Astrocyte (in vitro differentiated cells and primary cell): Measurements from ENCODE around the gene TCIRG1. TPM values are rescaled to one million over a fixed set of nuclear protein-coding genes. Genes with fewer than 3 reads are reported as not detected.

Experiments
- DNase-seq: peaks from one replicate; pipeline ENCODE4 v3.0.0-alpha.2; 2010; ENCODE audit warnings: low read depth
- FAIRE-seq: peaks from 2 replicates; lab custom pipeline; 2011; peaks lifted over from hg19 to GRCh38; lab: Jason Lieb, UNC
- H2AFZ ChIP-seq: 2 replicates; pipeline ENCODE4 v1.6.0; 2012; ENCODE audit warnings: low read depth, low read length, inconsistent platforms
- H3K27ac ChIP-seq: 2 replicates; pipeline ENCODE4 v1.5.1; 2011; ENCODE audit warnings: low read depth, low read length, inconsistent platforms
- H3K27me3 ChIP-seq: 2 replicates; pipeline ENCODE4 v1.6.0; 2011; ENCODE audit warnings: low read length, inconsistent platforms; ENCODE audit not compliant: insufficient read depth
- H3K36me3 ChIP-seq: 2 replicates; pipeline ENCODE4 v1.5.1; 2011; ENCODE audit warnings: low read length, inconsistent platforms; ENCODE audit not compliant: insufficient read depth
- H3K4me1 ChIP-seq: 2 replicates; pipeline ENCODE4 v1.5.1; 2011; ENCODE audit warnings: low read length, inconsistent platforms; ENCODE audit not compliant: insufficient read depth
- H3K4me2 ChIP-seq: 2 replicates; pipeline ENCODE4 v1.6.0; 2012; ENCODE audit warnings: low read length, inconsistent platforms
- H3K4me3 ChIP-seq: 2 replicates; pipeline ENCODE4 v1.5.1; 2011; ENCODE audit warnings: low read depth, mild to moderate bottlenecking, low read length, inconsistent platforms; ENCODE audit not compliant: insufficient read depth
- H3K79me2 ChIP-seq: 2 replicates; pipeline ENCODE4 v1.6.0; 2012; ENCODE audit warnings: mild to moderate bottlenecking, low read length, inconsistent platforms; ENCODE audit not compliant: insufficient read depth
- H3K9ac ChIP-seq: 2 replicates; pipeline ENCODE4 v1.6.0; 2012; ENCODE audit warnings: mild to moderate bottlenecking, low read length, inconsistent platforms
- H3K9me3 ChIP-seq: 2 replicates; pipeline ENCODE4 v1.5.1; 2012; ENCODE audit warnings: low read depth, mild to moderate bottlenecking, low read length, inconsistent platforms; ENCODE audit not compliant: insufficient read depth
- H4K20me1 ChIP-seq: 2 replicates; pipeline ENCODE4 v1.6.0; 2012; ENCODE audit warnings: low read length, inconsistent platforms; ENCODE audit not compliant: insufficient read depth
- H3K27ac Mint-ChIP-seq: one replicate; pipeline ENCODE4 v1.8.0; 2021; ENCODE audit warnings: mild to moderate bottlenecking, mixed read lengths; ENCODE audit not compliant: unreplicated experiment
- H3K27me3 Mint-ChIP-seq: one replicate; pipeline ENCODE4 v1.8.0; 2021; ENCODE audit warnings: low read depth, mixed read lengths; ENCODE audit not compliant: unreplicated experiment
- H3K36me3 Mint-ChIP-seq: one replicate; pipeline ENCODE4 v1.8.0; 2021; ENCODE audit warnings: low read depth, mixed read lengths; ENCODE audit not compliant: unreplicated experiment
- H3K4me1 Mint-ChIP-seq: one replicate; pipeline ENCODE4 v1.8.0; 2021; ENCODE audit warnings: low read depth, mixed read lengths; ENCODE audit not compliant: unreplicated experiment
- H3K4me3 Mint-ChIP-seq: one replicate; pipeline ENCODE4 v1.8.0; 2021; ENCODE audit warnings: mild to moderate bottlenecking, moderate library complexity, mixed read lengths; ENCODE audit not compliant: unreplicated experiment
- H3K9me3 Mint-ChIP-seq: one replicate; pipeline ENCODE4 v1.8.0; 2021; ENCODE audit warnings: mild to moderate bottlenecking, mixed read lengths; ENCODE audit not compliant: unreplicated experiment
- CTCF ChIP-seq: IDR thresholded peaks from 2 replicates; pipeline ENCODE4 v1.5.1; 2011; ENCODE audit warnings: low read depth, mild to moderate bottlenecking, inconsistent platforms, low read length, moderate library complexity; ENCODE audit not compliant: insufficient read depth
- EZH2 ChIP-seq: IDR thresholded peaks from 2 replicates; pipeline ENCODE4 v1.6.1; 2012; ENCODE audit warnings: mild to moderate bottlenecking, low read length, inconsistent platforms; ENCODE audit not compliant: insufficient read depth
- total RNA-seq: library from RNA; stranded (reverse); gene quantifications from 2 replicates; pipeline ENCODE4 v1.2.1, GENCODE V29; 2021

TCIRG1 gene
- total RNA-seq, 1 donor from 2014 or later = 55.1 TPM

GRCh38 chr11:68006606-68007166 lies 32.1 kb upstream of the TCIRG1 start:
- no peaks in the 10 kb centered on the region for H3K9me3 Mint-ChIP-seq
- Histone ChIP-seq H4K20me1 (no peaks in the 10 kb centered on the region), H3K27ac (no peak overlapping the region), H3K9ac (no peak overlapping the region), H3K79me2 (peaks cover 5% of the 10 kb centered on the region), H3K4me2 (no peak overlapping the region), H3K4me3 (no peak overlapping the region), H3K4me1 (peaks cover 26% of the 10 kb centered on the region), H3K36me3 (no peaks in the 10 kb centered on the region), H3K9me3 (no peaks in the 10 kb centered on the region), H2AFZ (no peak overlapping the region), H3K27me3 (no peaks in the 10 kb centered on the region)
- H3K27ac Mint-ChIP-seq = no peak overlapping the region
- H3K36me3 Mint-ChIP-seq = peaks cover 4% of the 10 kb centered on the region
- peaks cover 10% of the 10 kb centered on the region for H3K4me1 Mint-ChIP-seq
- no peak overlapping the region for H3K4me3 Mint-ChIP-seq
- DNase-seq (no peak), FAIRE-seq (no peak)
- TF ChIP-seq EZH2 = no peak
- no peak for TF ChIP-seq CTCF
- H3K27me3 Mint-ChIP-seq = peaks cover 12% of the 10 kb centered on the region

GRCh38 chr11:68007498-68008380 lies 31.1 kb upstream of the TCIRG1 start:
- Histone ChIP-seq H3K36me3 (no peaks in the 10 kb centered on the region), H3K9me3 (no peaks in the 10 kb centered on the region), H3K4me3 (no peak overlapping the region), H3K4me2 (no peak overlapping the region), H3K9ac (no peak overlapping the region), H4K20me1 (no peaks in the 10 kb centered on the region), H3K27ac (no peak overlapping the region), H3K27me3 (no peaks in the 10 kb centered on the region), H3K79me2 (peaks cover 15% of the 10 kb centered on the region), H2AFZ (no peak overlapping the region), H3K4me1 (peaks cover 35% of the 10 kb centered on the region)
- peaks cover 2% of the 10 kb centered on the region for H3K36me3 Mint-ChIP-seq
- H3K4me1 Mint-ChIP-seq = peaks cover 12% of the 10 kb centered on the region
- DNase-seq (no peak), FAIRE-seq (no peak)
- H3K4me3 Mint-ChIP-seq = no peak overlapping the region
- H3K27me3 Mint-ChIP-seq = peaks cover 12% of the 10 kb centered on the region
- H3K9me3 Mint-ChIP-seq = no peaks in the 10 kb centered on the region
- TF ChIP-seq EZH2 = no peak
- TF ChIP-seq CTCF = no peak
- H3K27ac Mint-ChIP-seq = no peak overlapping the region
